ENCODE results near the gene RAB43.

DNA sequence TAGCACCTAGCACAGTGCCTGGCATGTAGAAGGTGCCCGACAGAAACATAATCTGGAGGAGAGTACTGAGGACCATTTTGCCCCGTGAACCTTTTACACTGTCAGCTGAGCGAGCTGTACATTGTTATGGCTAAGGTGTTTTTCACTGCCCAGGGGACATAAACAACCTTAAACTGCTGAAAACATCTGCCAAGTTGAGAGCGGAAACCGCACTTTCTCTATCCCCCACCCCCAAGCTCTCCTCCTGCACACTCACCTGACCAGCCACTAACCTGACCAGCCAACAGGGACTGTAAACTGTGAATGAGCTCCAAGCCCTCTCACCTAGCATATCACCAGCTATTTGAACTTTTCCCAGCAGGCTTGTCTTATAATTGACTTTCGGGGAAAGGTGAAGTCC is 17.6 kb downstream of the RAB43 start:
- no peak for TF ChIP-seq TAF1 (IDR thresholded peaks at IDR 0.05; ENCODE audit: borderline replicate concordance, insufficient read depth, low read length)
- TF ChIP-seq POLR2AphosphoS5 (IDR thresholded peaks at IDR 0.05; ENCODE audit: low read depth, low read length): no peak
- TF ChIP-seq SIN3A (IDR thresholded peaks at IDR 0.05; ENCODE audit: borderline replicate concordance, insufficient read depth, low read length): no peak

Data from PFSK-1 (cell line).